K562 (cell line): Measurements from ENCODE around the gene KLHL6. TPM values are rescaled to one million over a fixed set of nuclear protein-coding genes. Genes with fewer than 3 reads are reported as not detected.

Source experiments
- ATAC-seq: fragments of 200-7000 bp; cut with Tn5 transposase; 3 replicates; pipeline ENCODE4 v1.9.1; 2020; ENCODE audit warnings: moderate library complexity
- BruUV-seq: library from RNA; stranded (reverse); fragments of 400-500 nt; replicated peaks from 2 replicates; lab custom pipeline; 2021; lab: Mats Ljungman, UMichigan
- CTCF ChIA-PET: fragments of 300-600 bp; formaldehyde crosslinking; extraction: SDS; loops from one replicate; lab custom pipeline; 2021; ENCODE audit warnings: low intra/inter-chr PET ratio; lab: Yijun Ruan, JAX
- POLR2A ChIA-PET: fragments of 300-600, 350-650 bp; sonication (Branson Sonifier 250); formaldehyde crosslinking; extraction: SDS; loops from one replicate; lab custom pipeline; 2021; ENCODE audit warnings: antibody characterized with exemption, inconsistent platforms; lab: Yijun Ruan, JAX
- DNase-seq, 4 experiments: peaks; one replicate each; pipeline versions ENCODE4 v3.0.0 to v3.0.0-alpha.2; 2011 to 2018; ENCODE audit warnings: low spot score in 3 of 4, mixed read lengths in 3 of 4; ENCODE audit errors: extremely low read depth in 1 of 4
- FAIRE-seq: peaks from 2 replicates; lab custom pipeline; 2011; peaks lifted over from hg19 to GRCh38; lab: Jason Lieb, UNC
- H2AFZ ChIP-seq: 2 replicates; pipeline ENCODE4 v1.6.0; 2011; ENCODE audit warnings: low read depth, low read length, control low read depth, inconsistent platforms
- H3K27ac ChIP-seq: fragments of 200-600 bp; 3 replicates; pipeline ENCODE4 v1.8.0; 2011; ENCODE audit warnings: low read depth, mild to moderate bottlenecking, control low read depth, inconsistent platforms, low read length, moderate library complexity, mixed read lengths; ENCODE audit errors: extremely low read depth
- H3K27me3 ChIP-seq, 2 experiments: fragments of 300-600 bp in 1 of 2; 2 replicates in 1 of 2; 3 replicates in 1 of 2; pipeline versions ENCODE4 v1.6.0 to v1.8.0; 2011; ENCODE audit warnings: inconsistent platforms in 2 of 2, low read length in 2 of 2, mild to moderate bottlenecking in 1 of 2, mixed read lengths in 1 of 2, moderate library complexity in 1 of 2; ENCODE audit not compliant: control insufficient read depth in 2 of 2, insufficient read depth in 2 of 2
- H3K36me3 ChIP-seq: fragments of 300-600 bp; 3 replicates; pipeline ENCODE4 v1.8.0; 2011; ENCODE audit warnings: mild to moderate bottlenecking, low read length, inconsistent platforms; ENCODE audit not compliant: control insufficient read depth, insufficient read depth
- H3K4me1 ChIP-seq, 2 experiments: fragments of 200-600 bp in 1 of 2; replicated peaks in 1 of 2; 2 replicates in 1 of 2; 3 replicates in 1 of 2; pipeline versions ENCODE4 v1.5.1 to v1.8.0; 2011; ENCODE audit warnings: inconsistent platforms in 2 of 2, low read length in 2 of 2, mild to moderate bottlenecking in 1 of 2, mixed read lengths in 1 of 2, moderate library complexity in 1 of 2; ENCODE audit not compliant: control insufficient read depth in 2 of 2, insufficient read depth in 2 of 2
- H3K4me2 ChIP-seq: 2 replicates; pipeline ENCODE4 v1.6.1; 2011; ENCODE audit warnings: low read length, control low read depth, inconsistent platforms, mixed read lengths; ENCODE audit not compliant: insufficient read depth
- H3K4me3 ChIP-seq: fragments of 200-600 bp; sonication (generic), shearing (Covaris generic); 2 replicates; pipeline ENCODE4 v1.5.1; 2016; ENCODE audit warnings: control low read depth, inconsistent platforms
- H3K79me2 ChIP-seq: fragments of 200-600 bp; 3 replicates; pipeline ENCODE4 v1.8.0; 2011; ENCODE audit warnings: low read length, inconsistent platforms; ENCODE audit not compliant: control insufficient read depth, insufficient read depth
- H3K9ac ChIP-seq, 2 experiments: 2 replicates each; pipeline versions ENCODE4 v1.6.0 to v1.6.1; 2011; ENCODE audit warnings: low read depth in 2 of 2, low read length in 2 of 2, control low read depth in 1 of 2, inconsistent platforms in 1 of 2, mild to moderate bottlenecking in 1 of 2, mixed read lengths in 1 of 2; ENCODE audit not compliant: insufficient read depth in 1 of 2
- H3K9me1 ChIP-seq: one replicate; pipeline ENCODE4 v1.6.0; 2011; ENCODE audit warnings: inconsistent platforms, mild to moderate bottlenecking, low read length, moderate library complexity; ENCODE audit not compliant: control insufficient read depth, insufficient read depth
- H3K9me3 ChIP-seq: replicated peaks from 2 replicates; pipeline ENCODE4 v1.5.1; 2011; ENCODE audit warnings: low read depth, low read length, inconsistent platforms; ENCODE audit not compliant: control insufficient read depth, insufficient read depth
- H4K20me1 ChIP-seq: replicated peaks from 2 replicates; pipeline ENCODE4 v1.6.1; 2011; ENCODE audit warnings: low read length, inconsistent platforms, mixed read lengths; ENCODE audit not compliant: control insufficient read depth, insufficient read depth
- NFIC ChIP-seq: fragments of 450-650 bp; IDR thresholded peaks from 2 replicates; pipeline ENCODE4 v1.6.1; 2017; ENCODE audit warnings: mild to moderate bottlenecking, inconsistent platforms
- POLR2AphosphoS5 ChIP-seq: IDR thresholded peaks from 2 replicates; pipeline ENCODE4 v1.6.1; 2011; ENCODE audit warnings: mild to moderate bottlenecking, low read depth, low read length, moderate library complexity; ENCODE audit not compliant: control insufficient read depth, insufficient read depth
- POLR2G ChIP-seq: fragments of 200-400 bp; formaldehyde crosslinking; IDR thresholded peaks from 2 replicates; pipeline ENCODE4 v1.6.1; 2017; ENCODE audit warnings: low read depth, mild to moderate bottlenecking, antibody characterized with exemption, low read length, moderate library complexity
- TARDBP ChIP-seq: fragments of 450-650 bp; IDR thresholded peaks from 2 replicates; pipeline ENCODE4 v1.6.1; 2016
- WHSC1 ChIP-seq: IDR thresholded peaks from one replicate; pipeline ENCODE4 v1.6.1; 2012; ENCODE audit warnings: low read length, control low read depth, inconsistent platforms
- ZNF583 ChIP-seq: fragments of 250-450 bp; sonication (Bioruptor Pico); IDR thresholded peaks from 2 replicates; pipeline ENCODE4 v1.4.0; 2020
- ZNF707 ChIP-seq: fragments of 250-450 bp; sonication (Bioruptor Pico); conservative IDR thresholded peaks from 2 replicates; pipeline ENCODE4 v1.8.0; 2022; ENCODE audit warnings: inconsistent platforms, mild to moderate bottlenecking, moderate library complexity
- WGBS: fragments of 100-300 bp; shearing (Covaris generic); methylation state at CpG from one replicate; pipeline ENCODE4 v1.1.6; 2016; ENCODE audit warnings: low coverage, mixed read lengths; ENCODE audit not compliant: insufficient coverage; ENCODE audit errors: missing lambda C conversion rate; 5-methylcytosine and 5-hydroxymethylcytosine counted together
- in situ Hi-C: fragments of 300-500 bp; cut with MboI; formaldehyde crosslinking; loops from 4 replicates; pipeline ENCODE4 v1.15.0; 2018; ENCODE audit warnings: inconsistent platforms, mixed read lengths
- intact Hi-C: fragments of 100-400 bp; cut with micrococcal nuclease; formaldehyde crosslinking; loops from 2 replicates; pipeline ENCODE4 v1.14.2; 2022
- polyA plus RNA-seq, 8 experiments: library from polyadenylated mRNA; depleted of rRNA in 4 of 8; stranded (reverse) in 5 of 8; unstranded in 3 of 8; fragments of >200 nt; fragmentation: Nextera tagmentation in 2 of 8; fragmentation: Illumina TruSeq in 1 of 8; extraction: Ambion mirVana in 2 of 8; extraction: Trizol in 1 of 8; gene quantifications; 2 replicates each; pipeline versions ENCODE4 v1.2.1 to v1.2.3, GENCODE V29; 2011 to 2014; ENCODE audit warnings: inconsistent platforms in 1 of 8, missing spikeins in 1 of 8
- total RNA-seq, 7 experiments: library from RNA; depleted of rRNA in 6 of 7; stranded (reverse); fragments of >200 nt in 6 of 7; fragmentation: Illumina TruSeq in 2 of 7; extraction: Trizol in 2 of 7; gene quantifications; 2 replicates each; pipeline versions ENCODE4 v1.2.1 to v1.2.3, GENCODE V29; 2011 to 2021; ENCODE audit warnings: low replicate concordance in 1 of 7
- TF ChIP-seq, protein P1 (sequence below): fragments of 250-450 bp; sonication (Bioruptor Pico); IDR thresholded peaks from 2 replicates; pipeline ENCODE4 v1.5.0; 2022; ENCODE audit warnings: mild to moderate bottlenecking
- TF ChIP-seq, protein P2 (sequence below): fragments of 200-800 bp; sonication (Bioruptor generic); IDR thresholded peaks from 2 replicates; pipeline ENCODE4 v1.6.1; 2016; ENCODE audit warnings: missing genetic modification characterization, missing compliant biosample characterization

Gene KLHL6
- total and polyA plus RNA-seq, 9 of the 15 experiments (the other 6 are each of a cell fraction or from before 2014, with no cell fraction given) = 0.18 to 2.1 (median 1.4) TPM

DNA sequence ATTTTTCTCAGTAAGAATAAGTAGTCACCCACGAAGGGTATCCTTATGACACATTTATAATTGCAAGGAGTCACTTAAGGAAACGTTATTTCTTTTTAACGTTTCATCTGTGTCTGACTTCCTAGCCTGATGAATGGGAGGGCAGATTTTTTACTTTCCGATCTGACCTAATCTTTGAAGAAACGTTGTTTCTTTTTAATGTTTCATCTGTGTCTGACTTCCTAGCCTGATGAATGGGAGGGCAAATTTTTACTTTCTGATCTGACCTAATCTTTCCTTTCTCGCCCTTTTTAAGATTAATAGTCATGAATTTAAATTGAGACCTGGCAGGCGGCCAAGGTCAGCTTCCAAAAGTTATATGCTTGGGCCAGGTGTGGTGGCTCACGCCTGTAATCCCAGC is 3.0 kb upstream of the KLHL6 start:
- ATAC-seq (no peak), FAIRE-seq (no peak), DNase-seq (no peak)
- no peaks in the 10 kb centered on the region for H3K79me2 ChIP-seq
- intact Hi-C loops (no loop called here), in situ Hi-C loops (no loop called here)
- H2AFZ ChIP-seq = no peak overlapping the region
- no peaks in the 10 kb centered on the region; the same call in 2 of the 3 replicates for H3K36me3 ChIP-seq
- no peaks in the 10 kb centered on the region for H4K20me1 ChIP-seq
- H3K9me3 ChIP-seq = no peaks in the 10 kb centered on the region; the same call in none of the 2 replicates
- no peak overlapping the region for H3K9ac ChIP-seq
- CTCF ChIA-PET = no interaction called here
- H3K9me1 ChIP-seq = no peaks in the 10 kb centered on the region
- no peak overlapping the region for H3K4me3 ChIP-seq
- no peaks in the 10 kb centered on the region for H3K27me3 ChIP-seq
- no peak overlapping the region for H3K4me2 ChIP-seq
- BruUV-seq = no TSS peak
- H3K27ac ChIP-seq = no peak overlapping the region
- POLR2A ChIA-PET = interaction anchor here (0.7 kb wide), 1 partner anchor 13 kb away, joined by 3 read pairs; no protein-coding TSS in a partner anchor
- TF ChIP-seq NFIC (peak; percentile 75), WHSC1 (no peak)
- H3K4me1 ChIP-seq = peaks cover 5 to 25% of the 10 kb centered on the region in 2 experiments
- WGBS = 32% methylated on average over 8 of the region's 8 CpGs

DNA sequence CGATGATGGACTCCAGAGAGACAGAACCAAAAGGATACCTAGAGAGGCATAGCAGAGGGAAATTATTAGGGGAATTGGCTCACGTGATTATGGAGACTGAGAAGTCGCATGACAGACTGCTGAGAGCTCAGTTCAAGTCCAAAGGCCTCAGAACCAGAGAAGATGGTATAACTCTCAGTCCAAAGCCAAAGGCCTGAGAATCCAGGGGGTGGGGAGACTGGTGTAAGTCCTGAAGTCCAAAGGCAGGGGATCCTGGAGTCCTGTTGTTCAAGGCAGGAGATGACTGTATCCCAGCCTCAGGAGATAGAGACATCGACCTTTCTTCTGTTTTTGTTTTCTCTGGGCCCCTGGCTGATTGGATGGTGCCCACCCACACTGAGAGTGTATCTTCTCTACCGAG is 1.2 kb upstream of the KLHL6 start:
- Histone ChIP-seq H3K4me1 (peaks cover 8 to 34% of the 10 kb centered on the region in 2 experiments), H2AFZ (no peak overlapping the region), H3K9ac (no peak overlapping the region), H3K9me3 (no peaks in the 10 kb centered on the region; the same call in none of the 2 replicates), H3K4me3 (no peak overlapping the region), H3K79me2 (no peaks in the 10 kb centered on the region), H3K4me2 (no peak overlapping the region), H3K36me3 (no peaks in the 10 kb centered on the region; the same call in 2 of the 3 replicates), H3K27ac (no peak overlapping the region), H3K9me1 (no peaks in the 10 kb centered on the region), H3K27me3 (no peaks in the 10 kb centered on the region), H4K20me1 (no peaks in the 10 kb centered on the region)
- ChIA-PET CTCF (no interaction called here), POLR2A (interaction anchor here (1.3 kb wide), 1 partner anchor 24 kb away, joined by 3 read pairs; no protein-coding TSS in a partner anchor)
- no peak for DNase-seq
- no peak for FAIRE-seq
- intact Hi-C loops = no loop called here
- in situ Hi-C loops = no loop called here
- no TSS peak for BruUV-seq
- whole genome bisulfite sequencing = 51% methylated on average over 5 of the region's 5 CpGs
- no peak for ATAC-seq
- TF ChIP-seq ZNF707 (CRISPR knock-in tag) = no peak
- TF ChIP-seq, protein P1, sequence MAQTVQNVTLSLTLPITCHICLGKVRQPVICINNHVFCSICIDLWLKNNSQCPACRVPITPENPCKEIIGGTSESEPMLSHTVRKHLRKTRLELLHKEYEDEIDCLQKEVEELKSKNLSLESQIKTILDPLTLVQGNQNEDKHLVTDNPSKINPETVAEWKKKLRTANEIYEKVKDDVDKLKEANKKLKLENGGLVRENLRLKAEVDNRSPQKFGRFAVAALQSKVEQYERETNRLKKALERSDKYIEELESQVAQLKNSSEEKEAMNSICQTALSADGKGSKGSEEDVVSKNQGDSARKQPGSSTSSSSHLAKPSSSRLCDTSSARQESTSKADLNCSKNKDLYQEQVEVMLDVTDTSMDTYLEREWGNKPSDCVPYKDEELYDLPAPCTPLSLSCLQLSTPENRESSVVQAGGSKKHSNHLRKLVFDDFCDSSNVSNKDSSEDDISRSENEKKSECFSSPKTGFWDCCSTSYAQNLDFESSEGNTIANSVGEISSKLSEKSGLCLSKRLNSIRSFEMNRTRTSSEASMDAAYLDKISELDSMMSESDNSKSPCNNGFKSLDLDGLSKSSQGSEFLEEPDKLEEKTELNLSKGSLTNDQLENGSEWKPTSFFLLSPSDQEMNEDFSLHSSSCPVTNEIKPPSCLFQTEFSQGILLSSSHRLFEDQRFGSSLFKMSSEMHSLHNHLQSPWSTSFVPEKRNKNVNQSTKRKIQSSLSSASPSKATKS = no peak
- no peak for TF ChIP-seq ZNF583 (CRISPR knock-in tag)
- TF ChIP-seq POLR2G = no peak
- TF ChIP-seq, protein P2, sequence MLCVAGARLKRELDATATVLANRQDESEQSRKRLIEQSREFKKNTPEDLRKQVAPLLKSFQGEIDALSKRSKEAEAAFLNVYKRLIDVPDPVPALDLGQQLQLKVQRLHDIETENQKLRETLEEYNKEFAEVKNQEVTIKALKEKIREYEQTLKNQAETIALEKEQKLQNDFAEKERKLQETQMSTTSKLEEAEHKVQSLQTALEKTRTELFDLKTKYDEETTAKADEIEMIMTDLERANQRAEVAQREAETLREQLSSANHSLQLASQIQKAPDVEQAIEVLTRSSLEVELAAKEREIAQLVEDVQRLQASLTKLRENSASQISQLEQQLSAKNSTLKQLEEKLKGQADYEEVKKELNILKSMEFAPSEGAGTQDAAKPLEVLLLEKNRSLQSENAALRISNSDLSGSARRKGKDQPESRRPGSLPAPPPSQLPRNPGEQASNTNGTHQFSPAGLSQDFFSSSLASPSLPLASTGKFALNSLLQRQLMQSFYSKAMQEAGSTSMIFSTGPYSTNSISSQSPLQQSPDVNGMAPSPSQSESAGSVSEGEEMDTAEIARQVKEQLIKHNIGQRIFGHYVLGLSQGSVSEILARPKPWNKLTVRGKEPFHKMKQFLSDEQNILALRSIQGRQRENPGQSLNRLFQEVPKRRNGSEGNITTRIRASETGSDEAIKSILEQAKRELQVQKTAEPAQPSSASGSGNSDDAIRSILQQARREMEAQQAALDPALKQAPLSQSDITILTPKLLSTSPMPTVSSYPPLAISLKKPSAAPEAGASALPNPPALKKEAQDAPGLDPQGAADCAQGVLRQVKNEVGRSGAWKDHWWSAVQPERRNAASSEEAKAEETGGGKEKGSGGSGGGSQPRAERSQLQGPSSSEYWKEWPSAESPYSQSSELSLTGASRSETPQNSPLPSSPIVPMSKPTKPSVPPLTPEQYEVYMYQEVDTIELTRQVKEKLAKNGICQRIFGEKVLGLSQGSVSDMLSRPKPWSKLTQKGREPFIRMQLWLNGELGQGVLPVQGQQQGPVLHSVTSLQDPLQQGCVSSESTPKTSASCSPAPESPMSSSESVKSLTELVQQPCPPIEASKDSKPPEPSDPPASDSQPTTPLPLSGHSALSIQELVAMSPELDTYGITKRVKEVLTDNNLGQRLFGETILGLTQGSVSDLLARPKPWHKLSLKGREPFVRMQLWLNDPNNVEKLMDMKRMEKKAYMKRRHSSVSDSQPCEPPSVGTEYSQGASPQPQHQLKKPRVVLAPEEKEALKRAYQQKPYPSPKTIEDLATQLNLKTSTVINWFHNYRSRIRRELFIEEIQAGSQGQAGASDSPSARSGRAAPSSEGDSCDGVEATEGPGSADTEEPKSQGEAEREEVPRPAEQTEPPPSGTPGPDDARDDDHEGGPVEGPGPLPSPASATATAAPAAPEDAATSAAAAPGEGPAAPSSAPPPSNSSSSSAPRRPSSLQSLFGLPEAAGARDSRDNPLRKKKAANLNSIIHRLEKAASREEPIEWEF = no peak
- TF ChIP-seq POLR2AphosphoS5 = no peak
- TF ChIP-seq TARDBP = no peak
